Muscle of back (tissue), 13 donors: Measurements from ENCODE around the gene TMA7B. TPM values are rescaled to one million over a fixed set of nuclear protein-coding genes. Genes with fewer than 3 reads are reported as not detected.

Source experiments
- DNase-seq, 3 donors: peaks; one replicate each; pipeline versions ENCODE4 v3.0.0 to v3.0.0-alpha.2; 2013
- long read RNA-seq, 9 donors: transcript quantifications; one replicate each; lab custom pipeline, GENCODE V29; 2026
- polyA plus RNA-seq, 10 donors: library from polyadenylated mRNA; unstranded; fragments of 120-200 nt; gene quantifications; one replicate each; pipeline ENCODE4 v1.2.1, GENCODE V29; 2013; ENCODE audit not compliant: insufficient read length in 10 of 10

Gene TMA7B
- under 1 TPM in 5 of 10 donors, not detected in 5; 0.12 to 0.44 (median 0.18) TPM for polyA plus RNA-seq
- long read RNA-seq, donor 1 = 0 reads
- long read RNA-seq, donor 2 = 0 reads
- long read RNA-seq, donor 3 = 0 reads
- long read RNA-seq, donor 4 = 0 reads
- long read RNA-seq, donor 5 = 0 reads
- long read RNA-seq, donor 6 = 0 reads
- long read RNA-seq, donor 7 = 0 reads
- long read RNA-seq, donor 8 = 0 reads
- long read RNA-seq, donor 9 = 0 reads

DNA sequence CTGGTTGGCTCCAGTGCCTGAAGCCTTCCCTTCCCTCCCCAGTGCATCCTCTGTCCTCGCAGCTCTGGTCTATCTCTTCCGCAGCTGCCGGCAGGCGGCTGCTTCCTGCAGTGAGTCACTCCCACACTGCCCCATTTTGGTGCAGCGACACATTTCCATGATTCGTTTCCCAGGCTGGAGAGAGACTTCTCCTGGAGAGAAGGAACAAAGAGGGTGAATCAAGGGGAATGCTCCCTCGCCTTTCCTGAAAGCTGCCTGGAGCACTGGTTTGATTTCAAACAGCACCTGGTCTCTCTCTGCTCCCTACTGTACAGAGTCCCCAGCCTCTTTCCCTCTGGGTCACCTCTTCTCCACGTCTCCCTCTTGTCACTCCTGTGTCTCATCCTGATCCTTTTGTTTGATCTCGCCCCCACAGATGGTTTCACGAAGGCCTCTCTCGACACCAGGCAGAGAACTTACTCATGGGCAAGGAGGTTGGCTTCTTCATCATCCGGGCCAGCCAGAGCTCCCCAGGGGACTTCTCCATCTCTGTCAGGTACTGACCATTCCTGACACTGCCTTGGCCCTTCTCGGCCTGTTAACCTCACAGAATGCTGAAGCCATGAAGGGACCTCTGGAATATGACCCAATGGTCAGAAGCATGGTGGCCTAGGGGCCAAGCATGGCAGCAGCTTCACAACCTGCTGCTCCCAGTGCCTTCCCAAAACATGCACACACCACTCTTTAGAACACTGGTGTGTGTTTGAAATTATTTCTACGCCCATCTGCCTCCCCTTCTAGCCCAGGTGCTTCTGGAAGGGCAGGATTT, at the start of gene TMA7B:
Gene TMA7B (plus strand): TSS at position 758 of the 808 bp plus-strand sequence. CDS start 3,978 bp downstream, outside the sequence.
- DNase-seq = peak in 2 of 3 donors; percentile 37 to 61

DNA sequence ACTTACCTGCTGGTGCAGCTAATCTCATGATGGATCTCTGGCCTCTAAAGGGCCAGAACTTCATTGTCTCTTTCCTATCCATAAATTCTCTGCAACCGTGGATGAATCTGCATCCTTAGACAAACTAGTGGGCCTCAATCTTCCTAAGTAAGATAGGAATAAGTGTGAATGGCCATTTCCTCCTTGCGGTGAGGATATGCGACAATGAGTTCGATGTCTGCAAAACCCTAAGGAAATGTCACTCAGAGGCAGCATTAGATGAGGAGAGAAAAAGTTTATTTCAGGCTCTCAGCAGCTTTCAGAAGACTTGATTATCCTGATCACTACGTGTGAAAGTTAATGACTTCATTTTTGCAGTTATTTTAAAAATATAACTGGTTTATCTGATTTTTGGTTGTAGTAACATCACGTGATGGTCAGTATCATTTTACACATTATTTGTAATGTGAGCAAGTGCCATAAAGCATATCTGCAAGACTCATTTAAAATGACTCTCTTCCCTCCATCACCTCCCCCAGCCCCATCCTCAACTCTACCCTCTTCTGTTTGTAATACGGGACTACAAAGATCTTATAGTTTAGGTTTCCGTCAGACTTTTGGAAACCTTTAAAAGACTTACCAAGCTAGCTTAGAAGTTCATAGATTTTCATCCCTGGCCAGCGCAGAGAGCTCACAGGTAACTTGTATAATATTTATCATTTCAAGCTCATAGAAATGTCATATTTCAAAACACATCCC, 49.2 kb upstream of the TMA7B start:
- no peak for DNase-seq

DNA sequence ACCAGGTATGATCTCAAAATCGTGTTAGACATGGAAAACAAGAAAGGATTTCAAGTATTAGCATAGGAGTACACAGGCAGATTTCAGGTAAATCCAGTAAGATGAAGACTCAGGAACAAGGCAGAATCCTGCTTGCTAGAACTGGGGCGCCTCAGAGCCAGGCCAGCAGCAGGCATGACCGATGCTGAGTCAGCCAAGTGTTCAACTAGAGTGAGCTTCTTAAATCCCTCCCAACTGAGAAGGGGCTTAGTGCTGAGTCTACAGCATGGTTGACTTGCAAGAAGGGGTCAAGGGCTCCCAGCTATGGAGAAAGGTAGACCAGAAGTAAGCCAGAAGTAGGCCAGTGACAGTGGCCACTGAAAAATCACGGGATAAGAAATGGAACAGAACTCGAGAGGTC, 46.9 kb upstream of the TMA7B start:
- no peak for DNase-seq

DNA sequence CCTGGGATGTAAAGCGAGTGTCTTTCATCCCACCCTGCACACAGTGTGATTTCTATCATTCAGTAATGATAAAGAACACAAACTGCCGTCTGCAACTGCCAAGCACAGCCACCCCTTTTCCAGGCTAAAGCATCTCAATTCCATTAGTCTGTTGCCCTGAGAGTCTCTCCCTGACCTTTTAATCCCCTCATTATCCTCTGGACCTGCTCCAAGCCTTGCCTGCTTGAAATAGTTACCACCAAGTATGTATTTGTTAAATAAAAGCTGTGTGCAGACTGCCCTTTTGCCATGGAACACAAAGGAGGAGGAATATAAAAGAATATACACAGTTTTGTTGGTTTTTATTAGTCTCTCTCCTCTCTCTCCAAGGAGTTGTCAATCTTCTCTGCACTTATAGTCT, 46.3 kb upstream of the TMA7B start:
- no peak for DNase-seq

DNA sequence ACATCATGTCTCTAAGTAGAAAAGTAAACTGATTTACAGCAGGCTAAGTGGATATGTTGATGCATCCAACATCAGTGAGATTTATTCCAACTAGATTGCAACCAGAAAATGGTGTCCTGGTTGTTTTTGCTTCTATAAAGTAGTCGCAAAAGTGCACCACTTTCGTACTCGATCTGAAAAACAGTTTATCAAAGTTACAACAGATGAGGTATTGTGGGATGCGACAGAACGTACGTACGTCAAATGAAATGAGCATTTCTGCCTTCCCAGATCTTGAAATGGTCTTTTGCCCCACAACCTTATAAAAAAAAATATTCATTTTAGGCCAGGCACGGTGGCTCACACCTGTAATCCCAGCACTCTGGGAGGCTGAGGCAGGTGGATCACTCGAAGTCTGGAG, 45.6 kb upstream of the TMA7B start:
- DNase-seq = no peak

DNA sequence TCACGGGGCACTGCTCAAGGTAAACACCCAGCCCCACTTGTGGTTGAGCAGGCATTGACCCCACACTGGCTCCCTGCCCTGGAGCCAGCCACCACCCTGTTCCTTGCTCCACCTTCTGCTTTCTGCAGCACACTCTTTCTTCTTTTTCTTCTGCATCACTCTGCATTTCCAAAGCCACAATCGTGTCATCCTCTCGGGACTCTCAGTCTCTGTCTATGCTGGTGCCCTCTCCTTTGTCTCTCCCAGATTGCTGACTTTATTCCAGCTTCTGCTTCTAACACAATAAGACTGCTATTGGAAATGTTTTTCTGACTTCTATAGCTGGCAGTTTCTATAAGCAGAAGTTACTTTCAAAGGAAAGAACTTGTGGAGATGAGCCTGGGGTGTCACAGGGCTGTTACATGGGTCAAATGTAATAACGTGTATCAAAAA, 44.9 kb upstream of the TMA7B start:
- no peak for DNase-seq

DNA sequence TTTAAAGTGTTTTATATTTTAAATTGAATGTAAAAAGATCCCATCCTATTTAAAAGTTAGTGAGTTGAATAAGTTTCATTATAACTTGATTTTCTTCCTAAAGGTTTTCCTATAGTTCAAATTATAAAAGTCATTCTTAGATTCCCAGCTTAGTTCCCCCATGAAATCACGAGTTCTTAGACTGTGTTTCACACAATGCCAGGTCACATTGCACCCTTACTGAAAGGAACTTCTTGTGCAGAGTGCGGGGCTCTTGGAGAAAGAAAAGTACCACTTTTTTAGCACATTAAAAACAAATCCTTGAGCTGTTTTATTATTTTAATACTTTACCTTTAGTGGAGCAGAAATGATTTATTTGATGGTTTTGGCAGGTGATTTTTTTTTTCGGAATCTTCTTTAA, 43.7 kb upstream of the TMA7B start:
- no peak for DNase-seq

DNA sequence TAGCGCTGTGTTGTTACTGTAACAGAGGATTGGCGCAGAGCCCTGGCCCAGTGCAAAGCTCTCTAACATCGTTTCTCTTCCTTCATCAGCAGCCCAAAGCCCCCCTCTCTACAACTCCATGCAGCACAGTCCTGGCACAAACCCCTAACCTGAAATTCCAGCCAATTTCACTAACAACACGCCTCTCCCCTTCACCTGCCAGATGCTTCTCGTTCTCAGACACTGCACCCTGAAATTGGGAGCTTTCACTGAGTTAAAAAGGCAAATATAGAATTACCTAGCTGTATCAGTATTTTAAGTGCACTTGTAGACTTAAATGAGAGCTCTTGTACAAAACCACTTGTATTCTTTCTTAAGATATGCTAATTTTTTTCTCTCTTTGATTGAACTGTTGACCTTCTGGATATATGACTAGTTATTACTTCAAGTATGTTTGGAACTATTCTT, 43.0 kb upstream of the TMA7B start:
- peak in 1 of 3 donors; percentile 26 for DNase-seq

DNA sequence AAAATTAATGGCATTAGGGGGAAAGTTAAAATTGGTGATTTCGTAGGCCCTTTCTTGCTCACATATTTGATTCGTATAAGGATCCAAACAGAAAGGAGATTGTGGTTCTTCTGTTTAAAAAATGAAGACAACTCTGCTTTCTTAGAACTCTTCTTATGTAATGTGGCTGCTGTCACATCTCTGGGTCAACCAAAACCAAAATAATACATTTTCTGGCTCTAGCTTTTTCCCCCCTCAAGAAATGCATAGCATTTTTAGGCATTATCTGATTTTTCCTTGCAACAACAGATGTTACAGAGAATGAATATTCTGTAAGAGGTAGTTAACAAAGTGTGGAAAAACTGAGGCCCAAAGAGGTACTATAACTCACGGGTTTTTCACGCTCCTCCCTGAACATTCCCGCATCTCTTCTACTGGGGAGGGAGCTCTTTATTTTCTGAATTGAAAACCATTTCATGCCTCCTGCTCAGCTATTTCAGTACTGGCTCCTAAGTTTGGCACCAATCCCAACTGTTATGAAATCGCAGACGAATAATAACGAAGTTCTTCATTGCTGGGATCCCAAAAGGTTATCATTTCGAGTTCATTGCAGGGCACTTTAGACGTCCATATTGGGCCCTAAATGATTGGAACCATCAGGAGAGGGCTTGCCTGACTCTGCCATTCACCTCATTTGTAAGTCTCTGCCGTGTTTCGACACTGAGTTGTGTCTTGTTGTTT, 42.3 kb upstream of the TMA7B start:
- peak in 1 of 3 donors; percentile 27 for DNase-seq

DNA sequence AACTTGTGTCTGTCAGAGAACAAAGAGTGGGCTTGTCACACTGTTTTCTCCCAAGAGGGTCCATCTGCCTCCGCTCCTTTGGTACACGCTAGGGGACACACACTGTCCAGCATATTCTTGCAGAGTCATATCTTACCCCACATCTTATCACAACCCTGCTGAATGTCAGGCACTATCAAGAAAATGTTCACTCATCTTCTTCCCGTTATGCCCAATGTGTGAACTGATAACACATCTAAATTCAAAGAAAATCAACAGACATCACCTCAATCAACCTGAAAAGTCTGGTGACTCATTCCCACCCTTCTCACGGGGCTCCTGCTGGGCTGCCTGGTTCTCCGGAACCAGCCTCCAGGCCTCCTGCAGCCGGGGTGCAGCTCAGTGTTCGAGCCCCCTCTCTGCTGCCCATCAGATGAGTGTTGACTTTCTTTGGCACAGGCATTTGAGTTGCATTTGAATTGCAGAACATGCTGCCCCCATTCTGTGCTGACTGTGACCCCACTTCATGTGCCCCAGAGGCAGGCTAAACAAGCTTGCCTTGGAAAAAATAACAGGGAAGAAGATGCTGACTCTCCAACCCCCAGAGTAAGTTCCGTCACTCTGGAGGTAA, 40.0 kb upstream of the TMA7B start:
- no peak for DNase-seq

DNA sequence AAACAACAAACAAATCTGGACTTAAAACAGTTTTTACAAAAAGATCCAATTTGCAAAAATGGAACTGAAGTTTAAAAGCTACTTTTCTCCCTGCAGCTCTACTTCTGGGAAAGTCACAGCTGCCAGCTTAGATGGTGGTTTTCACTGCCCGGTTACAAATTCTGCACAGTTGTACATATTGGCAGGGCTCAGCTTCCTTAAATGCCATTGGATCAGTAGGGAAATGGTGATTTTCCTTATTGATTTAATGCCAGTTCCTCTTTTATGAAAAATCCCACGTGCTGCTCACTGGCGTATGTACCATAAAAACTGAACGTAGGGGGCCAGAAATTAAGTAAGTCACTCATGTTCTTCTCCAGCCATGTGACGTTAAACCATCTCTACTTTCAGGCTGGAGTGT, 36.5 kb upstream of the TMA7B start:
- DNase-seq = no peak

DNA sequence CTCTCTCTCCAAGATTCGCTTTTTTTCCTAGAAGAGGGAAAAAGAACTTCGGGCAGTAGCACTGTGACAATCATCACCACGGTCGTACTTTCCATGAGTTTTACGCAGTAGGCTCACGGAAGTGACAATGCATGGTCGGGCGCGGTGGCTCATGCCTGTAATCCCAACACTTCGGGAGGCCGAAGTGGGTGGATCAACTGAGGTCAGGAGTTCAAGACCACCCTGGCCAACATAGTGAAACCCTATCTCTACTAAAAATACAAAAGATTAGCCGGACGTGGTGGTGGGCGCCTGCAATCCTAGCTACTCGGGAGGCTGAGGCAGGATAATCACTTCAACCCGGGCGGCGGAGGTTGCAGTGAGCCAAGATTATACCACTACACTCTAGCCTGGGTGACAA, 35.9 kb upstream of the TMA7B start:
- no peak for DNase-seq

DNA sequence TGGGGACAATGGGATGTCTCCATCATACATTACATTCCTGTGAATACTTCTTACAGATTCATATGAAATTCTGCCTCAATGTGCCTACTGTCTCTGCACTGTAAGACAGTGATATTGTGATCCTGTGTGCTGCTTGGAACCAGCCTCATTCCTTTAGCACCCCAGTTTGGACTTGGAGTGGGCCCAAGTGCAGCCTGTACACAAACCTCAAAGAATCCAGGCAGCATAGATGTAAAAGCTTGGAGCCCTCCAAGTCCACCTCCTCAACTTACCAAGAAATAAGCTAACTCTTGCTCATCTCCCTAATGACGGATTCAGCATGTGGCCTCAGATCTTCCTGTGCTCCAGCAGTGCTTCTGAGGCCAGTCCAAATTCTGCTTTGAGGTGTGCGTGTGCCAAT, 34.9 kb upstream of the TMA7B start:
- DNase-seq = no peak

DNA sequence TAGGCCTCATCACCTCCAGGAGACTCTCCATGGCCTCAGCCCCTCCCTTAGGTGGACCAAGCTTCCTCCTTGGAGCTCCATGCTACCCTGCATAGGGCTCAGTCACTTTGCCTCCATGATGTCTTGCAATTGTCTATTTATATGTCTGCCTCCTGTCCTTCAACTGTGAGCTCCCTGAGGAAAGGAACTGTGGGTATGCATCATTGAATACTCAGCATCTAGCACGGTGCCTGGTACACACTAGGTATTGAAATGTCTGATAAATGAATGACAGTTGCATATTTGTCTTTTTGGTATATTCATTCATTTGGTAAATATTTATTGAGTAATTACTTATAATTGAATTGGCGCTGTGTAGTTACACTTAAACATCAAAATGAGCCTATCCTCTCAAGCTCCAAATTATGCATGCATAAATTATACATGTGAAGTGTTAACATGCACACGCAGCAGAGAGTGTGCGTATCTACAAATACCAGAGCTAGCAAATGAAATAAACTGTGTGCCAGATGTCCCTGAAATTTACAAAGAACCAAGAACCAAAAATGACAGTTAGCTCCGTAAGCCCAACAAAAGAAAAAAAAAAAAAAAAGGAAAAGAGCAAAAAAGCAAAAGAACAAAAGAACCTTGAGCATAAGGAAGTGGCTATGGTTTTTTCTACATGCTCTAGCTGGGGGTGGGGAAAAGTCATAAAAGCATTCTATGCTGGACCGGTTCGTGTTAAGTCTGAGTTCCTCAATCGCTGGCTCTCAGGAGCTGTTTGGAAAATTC, 34.1 kb upstream of the TMA7B start:
- DNase-seq = no peak

DNA sequence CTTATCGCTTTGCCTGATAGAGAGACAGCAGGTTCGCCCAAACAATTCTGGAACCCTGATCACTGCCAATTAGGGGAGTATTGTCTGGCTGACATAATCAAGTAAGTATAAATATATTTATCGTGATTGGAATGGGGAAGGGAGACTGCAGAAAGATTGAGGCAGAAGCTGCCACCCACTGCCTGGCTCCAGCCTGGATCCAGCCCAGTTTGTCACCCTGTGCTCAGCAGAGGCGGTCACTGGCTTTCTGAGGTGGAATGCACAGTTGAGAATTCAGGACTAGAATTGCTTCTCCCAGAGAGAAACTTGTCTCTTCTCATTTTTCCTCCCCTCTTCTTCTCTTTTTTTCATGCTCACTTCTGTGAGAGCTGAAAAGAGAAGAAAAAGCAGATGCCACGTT, 33.4 kb upstream of the TMA7B start:
- DNase-seq = no peak

DNA sequence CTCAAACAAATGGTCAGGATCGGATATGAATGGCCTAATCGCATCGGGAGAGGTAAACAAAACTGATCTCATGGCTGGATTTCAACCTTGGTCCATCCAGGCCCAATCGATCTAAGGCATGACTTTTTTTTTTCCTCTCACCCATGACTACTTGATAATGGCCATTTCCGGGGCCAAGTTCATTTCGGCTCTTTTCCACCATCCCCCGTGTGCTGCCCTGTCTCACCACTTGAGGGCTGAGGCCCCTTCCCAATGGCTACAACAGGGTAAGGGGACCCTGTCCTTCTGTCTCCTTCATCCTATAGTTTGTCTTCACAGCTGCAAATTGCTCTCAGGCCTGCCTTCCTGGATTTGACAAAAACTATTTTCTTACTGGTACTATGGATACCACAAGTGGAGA, 32.7 kb upstream of the TMA7B start:
- no peak for DNase-seq

DNA sequence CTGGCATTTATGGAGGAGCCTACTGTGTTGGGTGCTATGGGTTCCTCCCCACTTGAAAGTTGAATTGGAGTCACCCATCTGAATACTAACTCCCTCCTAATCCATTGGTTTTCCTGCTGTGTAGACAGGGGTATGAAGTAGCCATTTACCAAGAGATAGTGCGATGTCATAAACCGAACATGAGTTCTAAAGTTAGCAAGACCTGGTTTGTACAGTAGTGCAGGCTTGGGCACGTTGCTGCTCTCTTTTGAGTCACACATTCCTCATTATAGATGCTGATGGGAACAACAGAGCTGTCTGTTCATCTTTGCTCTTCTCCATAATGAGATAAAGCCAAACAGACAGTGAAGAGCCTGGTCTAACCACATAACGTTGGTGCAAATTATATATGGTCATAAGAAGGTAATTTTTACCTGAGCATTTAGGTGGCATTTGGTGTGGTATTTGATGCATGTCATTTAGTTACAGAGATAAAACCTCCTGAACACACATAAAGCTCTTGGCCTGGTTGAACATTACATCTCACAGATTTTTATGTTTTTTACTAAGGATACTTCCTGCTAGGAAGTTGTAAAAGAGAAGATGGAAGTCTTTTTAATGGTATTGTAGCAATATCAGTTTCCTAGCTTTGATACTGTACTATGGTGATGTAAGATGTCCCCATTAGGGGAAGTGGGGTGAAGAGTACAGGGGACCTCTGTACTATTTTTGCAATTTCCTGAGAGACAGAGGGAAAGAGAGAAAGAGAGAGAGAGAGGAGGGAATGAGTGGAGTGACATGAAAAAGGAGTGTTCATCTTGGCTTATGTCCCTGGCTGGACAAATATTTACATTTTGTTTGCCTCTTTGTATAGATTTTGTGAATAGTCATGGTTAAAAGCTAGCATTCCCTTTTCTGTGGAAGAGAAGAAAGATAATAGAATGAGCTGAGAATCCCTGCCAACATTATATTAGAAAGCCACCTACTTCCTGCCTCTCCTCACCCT, 31.4 kb upstream of the TMA7B start:
- DNase-seq = no peak

DNA sequence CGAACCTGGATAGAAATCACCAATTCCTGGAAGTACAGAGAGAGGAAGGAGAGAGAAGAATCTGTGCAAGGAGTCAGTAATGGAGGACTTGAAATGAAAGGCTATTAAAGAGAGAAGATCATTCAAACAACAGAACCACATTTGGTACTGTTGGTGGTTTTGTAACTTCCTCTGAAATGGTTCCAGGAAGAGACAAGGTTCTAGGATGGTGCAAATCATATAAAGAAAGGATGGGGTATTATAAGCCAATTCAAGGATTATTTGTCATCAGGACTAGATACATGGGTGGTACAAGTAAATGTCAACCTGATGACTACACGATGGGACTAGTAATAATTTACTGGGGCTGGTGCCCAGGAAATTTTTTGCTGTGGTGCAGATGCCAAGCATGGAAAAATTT, 28.9 kb upstream of the TMA7B start:
- no peak for DNase-seq

DNA sequence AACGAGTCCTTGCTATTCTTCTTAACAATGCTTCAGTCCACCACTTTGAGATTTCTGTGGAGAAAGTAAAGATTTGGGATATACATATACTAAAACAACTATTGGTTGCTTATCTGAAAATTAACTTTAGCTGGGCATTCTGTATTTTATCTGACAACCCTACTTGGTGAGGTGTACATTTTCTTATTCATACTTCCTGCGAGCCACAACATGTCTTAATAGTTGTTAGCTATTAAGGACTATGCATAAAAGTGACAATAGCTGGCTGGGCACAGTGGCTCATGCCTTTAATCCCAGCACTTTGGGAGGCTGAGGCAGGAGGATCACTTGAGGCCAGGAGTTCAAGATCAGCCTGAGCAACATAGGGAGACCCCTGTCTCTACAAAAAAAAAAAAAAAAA, 28.0 kb upstream of the TMA7B start:
- no peak for DNase-seq
